Measurements from ENCODE around the gene SEMG2.

The SEMG2 gene

GRCh38 chr20:45238139-45238538 is 17.0 kb downstream of the SEMG2 start:
- no peak overlapping the region for H2AFZ ChIP-seq (ENCODE audit: low read depth, low read length)
- no peak for TF ChIP-seq EZH2 (IDR thresholded peaks at IDR 0.05; ENCODE audit: borderline replicate concordance, low read depth, low read length, severe bottlenecking)
- TF ChIP-seq, protein P1, sequence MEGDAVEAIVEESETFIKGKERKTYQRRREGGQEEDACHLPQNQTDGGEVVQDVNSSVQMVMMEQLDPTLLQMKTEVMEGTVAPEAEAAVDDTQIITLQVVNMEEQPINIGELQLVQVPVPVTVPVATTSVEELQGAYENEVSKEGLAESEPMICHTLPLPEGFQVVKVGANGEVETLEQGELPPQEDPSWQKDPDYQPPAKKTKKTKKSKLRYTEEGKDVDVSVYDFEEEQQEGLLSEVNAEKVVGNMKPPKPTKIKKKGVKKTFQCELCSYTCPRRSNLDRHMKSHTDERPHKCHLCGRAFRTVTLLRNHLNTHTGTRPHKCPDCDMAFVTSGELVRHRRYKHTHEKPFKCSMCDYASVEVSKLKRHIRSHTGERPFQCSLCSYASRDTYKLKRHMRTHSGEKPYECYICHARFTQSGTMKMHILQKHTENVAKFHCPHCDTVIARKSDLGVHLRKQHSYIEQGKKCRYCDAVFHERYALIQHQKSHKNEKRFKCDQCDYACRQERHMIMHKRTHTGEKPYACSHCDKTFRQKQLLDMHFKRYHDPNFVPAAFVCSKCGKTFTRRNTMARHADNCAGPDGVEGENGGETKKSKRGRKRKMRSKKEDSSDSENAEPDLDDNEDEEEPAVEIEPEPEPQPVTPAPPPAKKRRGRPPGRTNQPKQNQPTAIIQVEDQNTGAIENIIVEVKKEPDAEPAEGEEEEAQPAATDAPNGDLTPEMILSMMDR (IDR thresholded peaks at IDR 0.05; ENCODE audit: borderline replicate concordance, extremely low read depth, low read length, poor library complexity, severe bottlenecking) = no peak
- H4K20me1 ChIP-seq (ENCODE audit: insufficient read depth, low read length) = no peaks in the 10 kb centered on the region
- peaks cover 14% of the 10 kb centered on the region for H3K27me3 ChIP-seq (ENCODE audit: insufficient read depth, low read length, poor library complexity)
- no peak overlapping the region for H3K9ac ChIP-seq (ENCODE audit: low read depth, low read length)
- DNase-seq = no peak
- H3K4me2 ChIP-seq (ENCODE audit: insufficient read depth, low read length) = no peak overlapping the region
- H3K4me3 ChIP-seq (ENCODE audit: low read depth in 1 of 2, low read length in 2 of 2) = no peak overlapping the region
- H3K9me3 ChIP-seq (ENCODE audit: insufficient read depth, low read length, severe bottlenecking) = no peaks in the 10 kb centered on the region
- ATAC-seq (ENCODE audit: insufficient read depth, low read depth) = no peak
- H3K79me2 ChIP-seq (ENCODE audit: insufficient read depth, low read length) = no peaks in the 10 kb centered on the region
- no peaks in the 10 kb centered on the region for H3K4me1 ChIP-seq (ENCODE audit: insufficient read depth, low read length)
- H3K36me3 ChIP-seq (ENCODE audit: insufficient read depth, low read length) = no peaks in the 10 kb centered on the region
- H3K27ac ChIP-seq (ENCODE audit: low read length) = no peak overlapping the region

GRCh38 chr20:45246109-45246508 is 24.9 kb downstream of the SEMG2 start:
- no peak for ATAC-seq (ENCODE audit: insufficient read depth, low read depth)
- DNase-seq = no peak
- Histone ChIP-seq H3K9me3 (ENCODE audit: insufficient read depth, low read length, severe bottlenecking) (no peaks in the 10 kb centered on the region), H3K27ac (ENCODE audit: low read length) (no peak overlapping the region), H3K27me3 (ENCODE audit: insufficient read depth, low read length, poor library complexity) (peaks cover 35% of the 10 kb centered on the region), H3K4me3 (ENCODE audit: low read depth in 1 of 2, low read length in 2 of 2) (no peak overlapping the region), H3K4me2 (ENCODE audit: insufficient read depth, low read length) (no peak overlapping the region), H3K79me2 (ENCODE audit: insufficient read depth, low read length) (no peaks in the 10 kb centered on the region), H4K20me1 (ENCODE audit: insufficient read depth, low read length) (no peaks in the 10 kb centered on the region), H3K36me3 (ENCODE audit: insufficient read depth, low read length) (no peaks in the 10 kb centered on the region), H2AFZ (ENCODE audit: low read depth, low read length) (no peak overlapping the region), H3K9ac (ENCODE audit: low read depth, low read length) (no peak overlapping the region), H3K4me1 (ENCODE audit: insufficient read depth, low read length) (no peaks in the 10 kb centered on the region)
- TF ChIP-seq, protein P1 (IDR thresholded peaks at IDR 0.05; ENCODE audit: borderline replicate concordance, extremely low read depth, low read length, poor library complexity, severe bottlenecking) = no peak
- TF ChIP-seq EZH2 (IDR thresholded peaks at IDR 0.05; ENCODE audit: borderline replicate concordance, low read depth, low read length, severe bottlenecking) = peak; percentile 38

GRCh38 chr20:45247865-45248264 is 26.7 kb downstream of the SEMG2 start:
- H3K27me3 ChIP-seq (ENCODE audit: insufficient read depth, low read length, poor library complexity) = peaks cover 49% of the 10 kb centered on the region
- H3K79me2 ChIP-seq (ENCODE audit: insufficient read depth, low read length) = no peaks in the 10 kb centered on the region
- no peak overlapping the region for H3K9ac ChIP-seq (ENCODE audit: low read depth, low read length)
- no peak overlapping the region for H2AFZ ChIP-seq (ENCODE audit: low read depth, low read length)
- TF ChIP-seq, protein P1 (IDR thresholded peaks at IDR 0.05; ENCODE audit: borderline replicate concordance, extremely low read depth, low read length, poor library complexity, severe bottlenecking) = no peak
- TF ChIP-seq EZH2 (IDR thresholded peaks at IDR 0.05; ENCODE audit: borderline replicate concordance, low read depth, low read length, severe bottlenecking) = no peak
- H3K4me1 ChIP-seq (ENCODE audit: insufficient read depth, low read length) = no peaks in the 10 kb centered on the region
- H3K9me3 ChIP-seq (ENCODE audit: insufficient read depth, low read length, severe bottlenecking) = no peaks in the 10 kb centered on the region
- H3K36me3 ChIP-seq (ENCODE audit: insufficient read depth, low read length) = no peaks in the 10 kb centered on the region
- H3K4me3 ChIP-seq (ENCODE audit: low read depth in 1 of 2, low read length in 2 of 2) = no peak overlapping the region
- H3K4me2 ChIP-seq (ENCODE audit: insufficient read depth, low read length) = no peak overlapping the region
- DNase-seq = no peak
- H4K20me1 ChIP-seq (ENCODE audit: insufficient read depth, low read length) = no peaks in the 10 kb centered on the region
- H3K27ac ChIP-seq (ENCODE audit: low read length) = no peak overlapping the region
- no peak for ATAC-seq (ENCODE audit: insufficient read depth, low read depth)

DNA sequence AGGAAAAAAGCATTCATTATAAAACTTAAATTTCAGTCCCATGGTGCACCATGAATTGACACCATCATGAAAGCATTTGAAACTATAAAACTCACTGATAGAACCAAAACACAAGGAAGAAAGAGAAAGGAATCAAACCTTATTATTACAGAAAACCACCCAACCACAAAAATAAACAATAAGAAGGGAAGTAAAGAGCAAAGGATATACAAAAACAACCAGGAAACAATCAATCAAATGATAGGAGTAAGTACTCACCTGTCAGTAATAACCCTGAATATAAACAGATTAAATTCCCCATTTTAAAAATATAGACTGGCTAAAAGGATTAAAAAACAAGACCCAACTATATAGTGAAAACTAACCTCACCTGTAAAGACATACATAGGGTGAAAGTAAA is 27.4 kb downstream of the SEMG2 start:
- Histone ChIP-seq H3K4me3 (ENCODE audit: low read depth in 1 of 2, low read length in 2 of 2) (no peak overlapping the region), H3K27ac (ENCODE audit: low read length) (no peak overlapping the region), H3K4me1 (ENCODE audit: insufficient read depth, low read length) (no peaks in the 10 kb centered on the region), H3K4me2 (ENCODE audit: insufficient read depth, low read length) (no peak overlapping the region), H4K20me1 (ENCODE audit: insufficient read depth, low read length) (no peaks in the 10 kb centered on the region), H3K79me2 (ENCODE audit: insufficient read depth, low read length) (no peaks in the 10 kb centered on the region), H3K27me3 (ENCODE audit: insufficient read depth, low read length, poor library complexity) (peaks cover 50% of the 10 kb centered on the region), H3K36me3 (ENCODE audit: insufficient read depth, low read length) (no peaks in the 10 kb centered on the region), H3K9ac (ENCODE audit: low read depth, low read length) (no peak overlapping the region), H2AFZ (ENCODE audit: low read depth, low read length) (no peak overlapping the region), H3K9me3 (ENCODE audit: insufficient read depth, low read length, severe bottlenecking) (no peaks in the 10 kb centered on the region)
- DNase-seq (no peak), ATAC-seq (ENCODE audit: insufficient read depth, low read depth) (no peak)
- TF ChIP-seq EZH2 (IDR thresholded peaks at IDR 0.05; ENCODE audit: borderline replicate concordance, low read depth, low read length, severe bottlenecking) = no peak
- TF ChIP-seq, protein P1 (IDR thresholded peaks at IDR 0.05; ENCODE audit: borderline replicate concordance, extremely low read depth, low read length, poor library complexity, severe bottlenecking) = no peak

Measured in DND-41 (cell line).